GM21515 (cell line): ENCODE results near the gene PLD5.
"Not testable (repeated sequence)": the region's sequence is repeated elsewhere in the genome, so short reads cannot be mapped to it uniquely, and the experiment has no call there.

Experiments
- ATAC-seq: cut with Tn5 transposase; IDR thresholded peaks from one replicate; pipeline ENCODE4 v1.9.1; 2021; ENCODE audit not compliant: unreplicated experiment

PLD5 gene

GRCh38 chr1:242179767-242180166 lies 344.7 kb downstream of the PLD5 start:
- ATAC-seq = peak; percentile 91

DNA sequence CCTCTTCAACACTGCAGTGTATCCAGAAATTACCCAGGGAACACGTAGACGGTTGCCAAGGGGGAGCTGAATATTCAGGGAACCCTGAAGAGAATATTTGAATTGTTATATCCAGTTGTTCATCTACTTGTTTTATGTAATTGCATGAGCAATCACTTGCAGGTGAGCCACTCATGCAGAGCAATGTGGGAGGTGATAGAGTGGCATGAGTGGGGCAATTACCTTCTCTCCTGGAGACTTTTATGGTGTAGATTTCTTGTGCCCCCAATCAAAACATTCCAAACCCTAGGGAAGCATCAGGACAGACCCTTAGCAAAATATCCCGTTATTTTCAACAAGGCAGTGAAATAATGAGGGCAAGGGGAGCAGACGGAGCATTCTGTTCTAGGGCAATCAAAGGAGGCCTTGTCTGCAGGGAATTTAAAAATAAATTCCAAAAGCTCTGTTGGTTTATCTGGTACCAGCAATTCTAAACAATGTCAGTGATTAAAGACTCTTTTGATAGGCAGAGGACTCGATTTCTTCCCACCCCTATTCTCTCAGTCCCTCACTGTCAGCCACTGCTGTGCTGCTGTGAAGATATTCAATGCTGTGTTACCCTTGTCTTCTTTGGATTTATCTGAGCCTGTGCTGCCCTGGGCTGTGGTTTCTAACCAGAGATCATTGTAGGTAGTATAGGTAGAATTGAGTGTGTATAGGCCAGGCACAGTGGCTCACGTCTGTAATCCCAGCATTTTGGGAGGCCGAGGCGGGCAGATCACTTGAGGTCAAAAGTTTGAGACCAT lies 345.4 kb downstream of the PLD5 start:
- ATAC-seq = no peak

GRCh38 chr1:242178436-242178835 lies 346.1 kb downstream of the PLD5 start:
- no peak for ATAC-seq

GRCh38 chr1:242162140-242162539 lies 362.4 kb downstream of the PLD5 start:
- ATAC-seq = no peak

GRCh38 chr1:242147096-242147976 lies 377.2 kb downstream of the PLD5 start:
- no peak for ATAC-seq

DNA sequence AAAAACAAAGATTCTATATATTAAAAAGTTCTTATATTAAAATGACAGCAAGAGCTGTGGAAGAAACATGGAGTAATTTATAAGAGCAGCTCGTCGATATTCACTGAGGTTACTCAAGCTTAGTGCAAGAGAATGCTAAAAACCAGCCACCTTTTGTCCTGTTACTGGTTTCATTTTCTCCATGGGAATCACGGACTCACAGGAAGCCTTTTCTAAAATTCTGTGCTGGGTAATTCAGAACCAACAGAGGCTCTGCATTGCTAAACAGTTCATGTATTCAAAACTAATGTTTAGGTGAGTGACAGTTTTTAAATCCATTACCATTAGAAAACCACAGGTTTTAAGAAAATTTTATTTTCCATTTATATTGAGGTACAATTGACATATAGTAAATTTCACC lies 377.8 kb downstream of the PLD5 start:
- ATAC-seq = no peak

DNA sequence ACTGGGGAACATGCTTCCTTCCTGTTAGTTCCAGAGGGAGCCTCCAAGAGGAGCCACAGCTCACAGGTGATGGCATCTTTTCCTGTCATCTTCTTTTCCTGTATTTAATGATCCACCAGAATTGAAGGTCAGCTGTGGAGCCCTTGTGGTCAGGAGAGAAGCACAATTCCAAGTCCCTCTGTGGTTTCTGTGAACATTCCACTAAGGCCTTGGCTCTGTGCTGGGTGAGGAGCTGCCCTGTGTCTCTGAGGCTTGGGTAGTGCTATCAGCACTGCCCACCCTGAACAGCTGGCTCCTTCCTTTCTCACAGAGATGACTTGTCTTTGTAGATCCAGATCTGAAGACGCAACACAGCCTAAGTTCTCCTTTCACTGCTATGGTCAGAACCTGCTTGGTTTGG lies 383.7 kb downstream of the PLD5 start:
- no peak for ATAC-seq

- ATAC-seq = no peak
These were observed 384.5 kb downstream of the PLD5 start for GRCh38 chr1:242139986-242140385.

- ATAC-seq = peak; percentile 82
These were observed 385.1 kb downstream of the PLD5 start for GRCh38 chr1:242139442-242139841.

DNA sequence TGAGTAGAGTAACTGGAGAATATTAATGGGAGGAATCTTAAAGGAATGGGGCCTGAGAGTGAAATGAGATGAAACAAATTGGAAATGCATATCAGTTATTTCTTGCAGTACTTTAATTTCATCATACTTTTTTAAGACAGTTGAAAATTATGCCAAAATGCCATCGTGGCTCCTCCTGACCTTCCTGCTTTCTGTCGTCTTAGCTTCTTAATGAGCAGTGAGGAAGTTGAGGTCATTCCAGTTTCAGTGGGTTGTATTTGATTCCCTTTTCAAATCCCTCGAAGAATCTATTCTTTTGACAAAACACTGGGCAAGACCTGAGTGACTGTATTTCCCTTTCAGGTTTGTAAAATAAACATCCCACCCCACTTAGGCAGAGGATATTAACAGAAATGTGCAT lies 390.7 kb downstream of the PLD5 start:
- no peak for ATAC-seq

GRCh38 chr1:242133351-242133750 lies 391.1 kb downstream of the PLD5 start:
- ATAC-seq = no peak

- ATAC-seq = no peak
These were observed 392.2 kb downstream of the PLD5 start for GRCh38 chr1:242132121-242132817.

DNA sequence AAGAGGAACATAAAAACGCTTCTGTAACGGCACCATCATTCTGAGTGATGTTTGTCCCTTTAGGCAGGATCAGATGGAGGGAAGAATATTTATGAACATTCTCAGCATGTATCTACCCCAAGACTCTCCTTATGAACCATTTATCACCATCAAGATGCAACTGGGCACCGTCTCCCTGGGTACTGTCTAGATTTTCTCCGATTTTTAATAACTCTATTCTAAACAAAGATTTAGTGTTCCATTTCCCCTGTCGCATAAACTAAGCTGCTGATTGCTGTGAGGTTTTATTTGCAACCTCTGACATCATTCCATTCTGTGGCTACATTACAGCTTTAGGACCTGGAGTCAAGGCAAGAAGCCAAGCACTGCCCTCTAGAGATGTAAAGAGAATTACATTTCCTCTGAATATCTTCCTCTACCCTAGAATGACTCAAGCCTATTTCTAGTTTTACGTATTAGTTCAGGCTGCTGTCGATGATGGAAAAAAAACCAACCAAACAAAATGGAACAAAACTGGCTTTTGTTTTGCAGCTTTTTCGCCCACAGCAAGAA lies 395.5 kb downstream of the PLD5 start:
- no peak for ATAC-seq

DNA sequence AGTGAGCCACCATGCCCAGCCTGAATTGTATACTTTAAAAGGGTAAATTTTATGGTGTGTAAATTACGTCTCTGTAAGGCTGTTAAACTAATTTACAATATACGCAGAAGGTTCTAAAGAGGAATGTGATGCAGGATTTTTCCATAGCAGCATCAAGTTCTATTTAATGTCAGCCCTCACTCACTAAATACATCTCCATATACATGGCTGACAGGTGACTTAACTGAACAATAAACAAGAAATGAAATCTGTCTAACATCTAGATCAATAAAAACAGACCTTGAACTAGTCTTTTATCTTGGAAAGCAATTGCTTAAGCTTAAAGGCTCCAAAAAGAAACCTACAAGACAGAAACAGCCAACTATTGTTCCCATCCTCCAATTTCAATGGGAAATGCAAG lies 404.1 kb downstream of the PLD5 start:
- no peak for ATAC-seq

DNA sequence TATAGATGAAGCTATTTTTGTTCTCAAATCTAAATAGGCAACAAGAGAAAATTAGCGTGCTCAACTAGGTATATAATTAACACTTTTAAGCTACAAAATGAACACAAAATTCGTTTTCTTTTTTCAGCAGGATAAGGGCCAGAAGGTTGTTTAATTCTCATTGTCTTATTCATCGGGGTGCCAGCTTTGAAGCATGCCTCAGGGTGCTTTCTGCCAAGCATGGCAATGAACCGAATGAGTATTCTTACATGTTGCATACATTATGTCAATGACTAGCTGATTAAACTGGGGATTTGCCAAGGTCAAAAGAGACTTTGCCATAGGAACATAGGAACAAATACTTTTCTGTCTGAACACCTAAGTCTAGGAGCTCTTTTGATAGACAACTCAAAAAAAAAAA lies 423.6 kb downstream of the PLD5 start:
- ATAC-seq = no peak

- ATAC-seq = not testable (repeated sequence)
These were observed 427.2 kb downstream of the PLD5 start for GRCh38 chr1:242097283-242097682.

DNA sequence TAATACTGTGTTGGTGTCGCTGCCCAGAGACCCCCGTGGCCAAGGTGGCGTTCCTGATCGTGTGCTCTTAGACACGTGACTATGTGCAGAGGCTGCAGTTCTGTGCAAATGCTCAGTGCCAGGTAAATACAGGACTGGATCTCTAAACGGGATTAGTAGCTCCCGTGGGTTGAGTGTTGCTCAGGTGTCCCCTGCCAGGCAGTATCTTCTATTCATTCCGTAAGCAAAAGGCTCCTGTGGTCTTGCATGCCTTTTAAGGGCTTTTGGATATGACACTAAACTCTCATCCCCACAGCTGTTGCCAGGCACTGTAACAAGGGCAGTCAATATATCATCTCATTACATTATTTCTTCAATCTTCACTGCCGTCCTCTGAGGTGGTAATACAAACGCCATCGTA lies 431.4 kb downstream of the PLD5 start:
- no peak for ATAC-seq

GRCh38 chr1:242089911-242090310 lies 434.6 kb downstream of the PLD5 start:
- ATAC-seq = no peak

- no peak for ATAC-seq
These were observed 435.6 kb downstream of the PLD5 start for GRCh38 chr1:242088875-242089274.

DNA sequence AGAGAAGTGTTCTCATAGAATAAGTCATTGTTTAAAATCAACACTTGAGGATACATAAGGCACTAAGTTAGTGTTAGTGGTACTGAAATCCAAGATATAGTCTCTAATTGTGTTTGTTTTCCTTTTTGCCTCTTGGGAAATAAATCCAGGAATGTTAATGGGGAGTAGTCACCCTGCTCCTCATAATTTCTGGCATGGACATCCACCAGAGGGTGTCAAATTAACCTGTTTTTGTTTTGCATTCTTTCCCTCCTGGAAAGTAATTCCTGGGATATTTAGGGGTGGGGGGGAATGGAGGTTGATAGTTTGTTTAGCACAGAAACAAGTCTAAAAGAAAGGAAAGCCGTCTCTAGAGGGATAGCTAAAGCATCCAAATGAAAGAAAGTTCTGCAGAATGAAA lies 437.8 kb downstream of the PLD5 start:
- no peak for ATAC-seq

- no peak for ATAC-seq
These were observed 438.4 kb downstream of the PLD5 start for GRCh38 chr1:242086093-242086492.
